RCC 7860 (cell line): ENCODE results near the gene CRY2.

Experiments used
- DNase-seq: peaks from one replicate; pipeline ENCODE4 v3.0.0-alpha.2; 2015; ENCODE audit warnings: low spot score
- FAIRE-seq: peaks from 2 replicates; lab custom pipeline; 2012; peaks lifted over from hg19 to GRCh38; lab: Jason Lieb, UNC

Gene CRY2

GRCh38 chr11:45928535-45929215 is 81.4 kb downstream of the CRY2 start:
- FAIRE-seq (no peak), DNase-seq (no peak)

DNA sequence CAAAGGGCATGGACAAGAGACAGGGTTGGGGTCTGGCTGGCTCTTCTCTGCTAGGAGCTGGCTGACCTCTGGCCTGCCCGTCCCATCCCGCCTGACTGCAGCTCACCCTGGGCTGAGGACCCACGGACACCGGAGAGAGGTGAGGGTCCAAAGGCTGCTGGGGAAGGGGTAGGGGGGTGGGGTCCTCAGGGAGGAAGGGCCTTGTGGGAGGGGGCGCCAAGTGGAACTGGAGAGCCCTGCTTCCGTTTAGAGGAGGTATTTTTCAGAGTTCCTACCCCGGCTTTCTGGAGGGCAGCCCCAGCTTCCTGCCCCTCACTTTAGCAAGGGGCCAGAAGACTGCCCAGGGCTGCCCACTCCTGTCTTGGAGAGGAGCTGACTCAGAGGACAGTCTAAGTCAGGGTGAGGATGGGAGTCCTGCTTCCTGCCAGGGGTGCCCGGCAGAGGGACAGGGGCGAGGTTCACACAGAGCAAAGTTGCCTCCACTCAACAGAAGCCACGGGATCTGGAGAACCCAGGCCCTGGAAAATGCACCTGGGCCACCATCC is 82.3 kb downstream of the CRY2 start:
- FAIRE-seq: no peak
- DNase-seq: no peak

DNA sequence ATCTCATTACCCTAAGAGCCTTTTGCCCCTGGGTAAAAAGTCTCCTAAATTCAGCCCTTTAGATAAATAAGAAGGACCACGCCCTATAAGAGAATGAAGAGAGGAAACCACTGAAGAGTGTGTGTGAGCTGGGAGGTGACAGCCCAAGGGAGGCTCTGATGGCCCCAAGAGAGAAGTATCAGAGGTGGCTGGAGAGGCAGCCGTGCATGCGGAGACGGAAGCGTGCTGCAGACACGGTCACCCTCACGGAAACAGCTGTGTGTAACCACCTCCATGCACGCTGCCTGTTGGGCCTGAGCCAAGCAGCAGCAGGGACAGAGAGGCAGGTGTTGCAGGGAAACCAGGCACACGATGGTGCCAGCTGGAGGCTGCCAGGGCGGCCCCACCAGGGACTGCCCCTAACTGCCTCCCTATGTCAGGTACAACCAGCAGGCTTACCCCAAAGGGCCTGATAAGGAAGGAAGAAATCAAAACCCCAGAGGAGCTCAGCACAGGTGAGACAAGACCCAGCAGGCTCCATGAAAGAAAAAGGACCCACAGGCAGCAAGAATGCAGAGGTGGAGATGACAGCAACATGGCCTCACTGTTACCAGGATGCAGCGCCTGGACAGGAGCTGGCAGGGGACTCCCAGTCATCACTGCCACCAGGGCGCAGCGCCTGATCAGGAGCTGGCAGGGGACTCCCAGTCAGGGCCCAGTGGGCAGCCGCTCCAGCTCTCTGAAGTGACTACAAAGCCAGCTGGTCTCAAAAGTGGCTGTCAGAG is 82.9 kb downstream of the CRY2 start:
- FAIRE-seq (no peak), DNase-seq (no peak)

DNA sequence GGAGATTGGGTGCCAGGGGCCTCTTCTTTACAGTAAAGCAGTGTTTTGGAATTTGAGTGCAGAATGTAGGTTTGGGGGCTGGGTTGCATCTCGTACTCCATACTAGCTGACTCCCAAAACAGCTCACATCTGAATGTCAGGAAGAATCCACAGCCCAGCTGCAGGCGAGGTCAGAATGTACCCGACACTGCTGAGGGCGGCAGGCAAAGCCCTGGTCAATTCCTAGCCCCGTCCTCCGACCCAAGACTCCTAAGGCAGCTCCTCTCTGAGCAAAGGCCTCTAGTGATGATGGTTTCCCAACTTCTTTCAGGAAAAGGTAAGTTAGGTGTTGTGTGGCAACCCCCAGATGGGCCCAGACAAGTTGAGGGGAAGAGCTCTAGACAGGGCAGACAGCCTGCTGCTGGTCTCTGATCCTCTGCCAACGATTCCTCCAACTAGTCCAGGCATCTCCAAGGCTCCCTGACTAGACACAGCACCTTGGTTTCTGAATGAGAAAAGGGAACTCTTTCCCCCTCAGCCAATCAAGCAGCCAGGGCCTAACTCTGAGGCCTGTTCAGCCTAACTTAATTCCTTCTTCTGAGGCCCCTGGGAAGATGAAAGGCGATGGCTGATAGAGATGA is 83.8 kb downstream of the CRY2 start:
- FAIRE-seq: no peak
- DNase-seq: no peak

DNA sequence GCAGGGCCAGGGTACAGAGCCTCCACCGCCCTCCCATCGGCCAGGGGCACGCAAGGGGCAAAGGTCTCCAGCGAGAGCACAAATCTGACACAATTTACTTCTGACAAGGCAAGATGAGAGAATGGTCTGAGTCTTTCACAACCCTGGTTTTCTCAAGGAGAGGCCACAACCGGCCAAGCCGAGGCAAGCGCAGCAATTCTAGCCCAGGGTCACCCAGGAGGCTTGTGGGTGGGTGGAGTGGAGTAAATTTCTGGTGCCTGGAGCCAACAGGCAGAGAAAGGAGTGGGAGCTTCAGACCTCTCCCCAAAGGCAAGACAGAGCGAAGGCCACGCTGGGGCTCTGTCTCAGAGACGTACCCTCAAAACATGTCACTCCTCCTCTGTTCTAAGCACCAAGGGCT is 84.5 kb downstream of the CRY2 start:
- no peak for DNase-seq
- no peak for FAIRE-seq

DNA sequence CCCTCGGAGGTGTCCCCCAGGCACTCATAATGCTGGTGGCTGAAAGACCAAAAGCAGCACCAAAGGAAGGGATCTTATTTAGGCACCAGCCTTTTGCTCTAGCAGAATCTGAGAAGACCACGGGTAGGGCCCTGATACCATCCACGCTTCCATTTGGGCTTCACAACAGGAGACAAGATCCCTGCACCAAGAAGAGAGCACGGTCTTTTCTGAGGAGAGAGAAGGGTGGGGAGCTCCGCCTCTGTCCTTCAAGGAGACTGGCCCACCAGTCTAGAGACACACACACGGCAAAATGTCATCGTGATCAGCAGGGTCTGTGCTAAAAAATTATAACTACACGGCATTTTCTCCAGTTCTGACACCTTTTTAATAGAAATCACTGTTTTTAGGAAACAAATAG is 84.9 kb downstream of the CRY2 start:
- FAIRE-seq: no peak
- DNase-seq: no peak
